GM12878 (cell line): ENCODE data around the gene DHX30. TPM values are rescaled to one million over a fixed set of nuclear protein-coding genes. Genes with fewer than 3 reads are reported as not detected.

Source experiments
- ATAC-seq: fragments of 200-7000 bp; cut with Tn5 transposase; 3 replicates; pipeline ENCODE4 v1.9.1; 2020; ENCODE audit warnings: mild to moderate bottlenecking, moderate library complexity
- BruUV-seq: library from RNA; stranded (reverse); fragments of 400-500 nt; replicated peaks from 2 replicates; lab custom pipeline; 2021; lab: Mats Ljungman, UMichigan
- CTCF ChIA-PET: fragments of 300-600 bp; sonication (Branson Sonifier 250); formaldehyde crosslinking; extraction: SDS; loops from one replicate; lab custom pipeline; 2021; ENCODE audit warnings: inconsistent platforms; lab: Yijun Ruan, JAX
- POLR2A ChIA-PET: fragments of 350-600 bp; formaldehyde crosslinking; extraction: SDS; loops from one replicate; lab custom pipeline; 2021; ENCODE audit warnings: inconsistent platforms; lab: Charles Lee
- RAD21 ChIA-PET: fragments of 300-600 bp; sonication (Branson Sonifier 250); formaldehyde crosslinking; loops from one replicate; lab custom pipeline; 2023; ENCODE audit warnings: antibody characterized with exemption; ENCODE audit not compliant: unreplicated experiment; lab: Charles Lee
- SMC1A ChIA-PET: fragments of 300-600 bp; sonication (Branson Sonifier 250); formaldehyde crosslinking; loops from one replicate; lab custom pipeline; 2023; ENCODE audit not compliant: unreplicated experiment, uncharacterized antibody; lab: Charles Lee
- DNase-seq: peaks from one replicate; pipeline ENCODE4 v3.0.0-alpha.2; 2011; ENCODE audit warnings: low read depth, low spot score
- FAIRE-seq: peaks from 3 replicates; lab custom pipeline; 2011; peaks lifted over from hg19 to GRCh38; lab: Jason Lieb, UNC
- H2AFZ ChIP-seq: 2 replicates; pipeline ENCODE4 v1.6.0; 2011; ENCODE audit warnings: low read depth, low read length, control low read depth; ENCODE audit not compliant: control insufficient read depth
- H3K27ac ChIP-seq: 2 replicates; pipeline ENCODE4 v1.5.1; 2011; ENCODE audit warnings: control low read depth; ENCODE audit not compliant: control insufficient read depth, insufficient read depth
- H3K27me3 ChIP-seq, 2 experiments: replicated peaks in 1 of 2; 2 replicates each; pipeline versions ENCODE4 v1.6.0 to v1.6.1; 2011; ENCODE audit warnings: low read length in 1 of 2; ENCODE audit not compliant: control insufficient read depth in 2 of 2, insufficient read depth in 2 of 2
- H3K36me3 ChIP-seq, 2 experiments: 2 replicates each; pipeline ENCODE4 v1.5.1; 2011; ENCODE audit warnings: low read length in 1 of 2; ENCODE audit not compliant: control insufficient read depth in 2 of 2, insufficient read depth in 2 of 2
- H3K4me1 ChIP-seq: 2 replicates; pipeline ENCODE4 v1.6.1; 2011; ENCODE audit warnings: mild to moderate bottlenecking, low read length, moderate library complexity, mixed read lengths; ENCODE audit not compliant: control insufficient read depth, insufficient read depth
- H3K4me2 ChIP-seq: 2 replicates; pipeline ENCODE4 v1.6.0; 2011; ENCODE audit warnings: control low read depth; ENCODE audit not compliant: control insufficient read depth, insufficient read depth
- H3K4me3 ChIP-seq: fragments of 200-600 bp; sonication (generic); 2 replicates; pipeline ENCODE4 v1.5.1; 2016
- H3K79me2 ChIP-seq: 2 replicates; pipeline ENCODE4 v1.6.0; 2011; ENCODE audit warnings: low read length; ENCODE audit not compliant: control insufficient read depth, insufficient read depth
- H3K9ac ChIP-seq: 2 replicates; pipeline ENCODE4 v1.8.0; 2011; ENCODE audit warnings: low read length, control low read depth, mixed read lengths; ENCODE audit not compliant: control insufficient read depth, insufficient read depth
- H3K9me3 ChIP-seq: replicated peaks from 3 replicates; pipeline ENCODE4 v1.5.1; 2011; ENCODE audit warnings: mild to moderate bottlenecking, low read length; ENCODE audit not compliant: control insufficient read depth, insufficient read depth
- H4K20me1 ChIP-seq: 2 replicates; pipeline ENCODE4 v1.6.0; 2011; ENCODE audit not compliant: control insufficient read depth, insufficient read depth
- CHD1 ChIP-seq: IDR thresholded peaks from 2 replicates; pipeline ENCODE4 v1.6.1; 2012; ENCODE audit warnings: low read depth, low read length, improper control_type of control experiment
- MAX ChIP-seq: IDR thresholded peaks from 2 replicates; pipeline ENCODE4 v1.6.1; 2012; ENCODE audit warnings: low read depth, low read length, improper control_type of control experiment
- MEF2B ChIP-seq: fragments of 450-650 bp; IDR thresholded peaks from 2 replicates; pipeline ENCODE4 v1.6.1; 2018; ENCODE audit warnings: mild to moderate bottlenecking, moderate library complexity; ENCODE audit not compliant: partially characterized antibody, poor library complexity, severe bottlenecking
- NKRF ChIP-seq: fragments of 450-650 bp; conservative IDR thresholded peaks from 2 replicates; pipeline ENCODE4 v1.6.1; 2017; ENCODE audit warnings: mild to moderate bottlenecking, moderate library complexity
- PAX8 ChIP-seq: fragments of 450-650 bp; IDR thresholded peaks from 2 replicates; pipeline ENCODE4 v1.6.1; 2017; ENCODE audit warnings: mild to moderate bottlenecking, moderate library complexity
- PML ChIP-seq: IDR thresholded peaks from 2 replicates; pipeline ENCODE4 v1.6.1; 2012; ENCODE audit warnings: low read length, inconsistent platforms
- SIX5 ChIP-seq: IDR thresholded peaks from 2 replicates; pipeline ENCODE4 v1.6.1; 2011; ENCODE audit warnings: mild to moderate bottlenecking, low read depth, low read length, moderate library complexity; ENCODE audit not compliant: severe bottlenecking
- SKIL ChIP-seq: fragments of 450-650 bp; IDR thresholded peaks from 2 replicates; pipeline ENCODE4 v1.6.1; 2017; ENCODE audit warnings: mild to moderate bottlenecking, low read depth, inconsistent platforms; ENCODE audit not compliant: poor library complexity, severe bottlenecking
- YBX1 ChIP-seq: fragments of 450-650 bp; IDR thresholded peaks from 2 replicates; pipeline ENCODE4 v1.6.1; 2016; ENCODE audit warnings: antibody characterized with exemption
- ZNF207 ChIP-seq: fragments of 450-650 bp; IDR thresholded peaks from 2 replicates; pipeline ENCODE4 v1.6.1; 2014; ENCODE audit warnings: antibody characterized with exemption, mild to moderate bottlenecking, borderline replicate concordance
- ZNF274 ChIP-seq: IDR thresholded peaks from one replicate; pipeline ENCODE4 v1.8.0; 2011; ENCODE audit not compliant: insufficient read length, insufficient read depth
- WGBS: methylation state at CpG from one replicate; pipeline ENCODE4 v1.1.6; 2016; ENCODE audit warnings: low lambda C conversion rate; ENCODE audit not compliant: insufficient replicate concordance, insufficient coverage; ENCODE audit errors: missing lambda C conversion rate; 5-methylcytosine and 5-hydroxymethylcytosine counted together
- in situ Hi-C: fragments of 300-500 bp; cut with MboI; formaldehyde crosslinking; loops from 9 replicates; pipeline ENCODE4 v1.14.3; 2018; ENCODE audit warnings: mixed read lengths
- intact Hi-C: fragments of 100-400 bp; cut with micrococcal nuclease; formaldehyde crosslinking; loops from one replicate; pipeline ENCODE4 v1.14.2; 2022; ENCODE audit not compliant: unreplicated experiment
- polyA plus RNA-seq, 11 experiments: library from polyadenylated mRNA; depleted of rRNA in 4 of 11; unstranded in 6 of 11; stranded (reverse) in 5 of 11; fragments of >200 nt; fragmentation: Nextera tagmentation in 4 of 11; fragmentation: Illumina TruSeq in 1 of 11; extraction: Ambion mirVana in 4 of 11; extraction: Trizol in 1 of 11; gene quantifications; 1 replicate in 1 of 11; 2 replicates in 10 of 11; pipeline versions ENCODE4 v1.2.1 to v1.2.3, GENCODE V29; 2011 to 2016; ENCODE audit warnings: inconsistent platforms in 2 of 11, missing spikeins in 2 of 11, low read depth in 1 of 11
- total RNA-seq, 4 experiments: library from RNA; depleted of rRNA in 3 of 4; stranded (reverse); fragments of >200 nt in 3 of 4; fragmentation: Illumina TruSeq in 1 of 4; extraction: Trizol in 1 of 4; gene quantifications; 2 replicates each; pipeline versions ENCODE4 v1.2.1 to v1.2.3, GENCODE V29; 2013 to 2021

Gene DHX30
- total and polyA plus RNA-seq, 10 of the 15 experiments (the other 5 are each of a cell fraction or from before 2014, with no cell fraction given): 9.5 to 75.3 (median 47.8) TPM

DNA sequence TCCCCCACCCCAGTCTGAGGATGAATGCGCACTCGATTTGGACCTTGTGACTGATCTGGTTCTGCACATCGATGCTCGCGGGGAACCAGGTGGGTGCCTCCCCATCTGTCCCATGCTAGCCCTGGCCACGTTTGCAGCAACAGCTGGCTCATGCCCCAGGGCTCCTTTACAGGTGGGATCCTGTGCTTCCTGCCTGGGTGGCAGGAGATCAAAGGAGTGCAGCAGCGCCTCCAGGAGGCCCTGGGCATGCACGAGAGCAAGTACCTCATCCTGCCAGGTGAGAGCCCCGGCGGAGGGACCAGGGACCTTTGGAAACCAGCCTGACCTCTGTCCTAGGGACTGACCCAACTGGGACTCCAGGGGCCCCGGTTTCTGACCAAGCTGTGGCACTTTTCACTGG lies 44.3 kb downstream of the DHX30 start:
- in situ Hi-C loops (no loop called here), intact Hi-C loops (no loop called here)
- H3K4me1 ChIP-seq: no peaks in the 10 kb centered on the region
- RAD21 ChIA-PET: no interaction called here
- no peak overlapping the region for H3K4me3 ChIP-seq
- H3K27ac ChIP-seq: no peak overlapping the region
- no peaks in the 10 kb centered on the region for H3K79me2 ChIP-seq
- peaks cover 30 to 64% of the 10 kb centered on the region in 2 experiments for H3K36me3 ChIP-seq
- no TSS peak for BruUV-seq
- SMC1A ChIA-PET: no interaction called here
- no peak overlapping the region for H3K4me2 ChIP-seq
- CTCF ChIA-PET: no interaction called here
- POLR2A ChIA-PET: no interaction called here
- no peak overlapping the region for H3K9ac ChIP-seq
- FAIRE-seq (no peak), ATAC-seq (no peak), DNase-seq (no peak)
- H3K9me3 ChIP-seq: no peaks in the 10 kb centered on the region
- no peaks in the 10 kb centered on the region for H3K27me3 ChIP-seq
- H2AFZ ChIP-seq: no peak overlapping the region
- H4K20me1 ChIP-seq: no peaks in the 10 kb centered on the region
- TF ChIP-seq MEF2B: no peak
- TF ChIP-seq ZNF274: no peak
- no peak for TF ChIP-seq MAX
- TF ChIP-seq PAX8: no peak
- no peak for TF ChIP-seq NKRF
- no peak for TF ChIP-seq SKIL
- TF ChIP-seq PML: no peak
- TF ChIP-seq CHD1: no peak
- no peak for TF ChIP-seq YBX1
- TF ChIP-seq ZNF207: no peak
- TF ChIP-seq SIX5: no peak
- TF ChIP-seq, all 136 proteins: peak for 0
- 97% methylated on average over 11 of the region's 11 CpGs for WGBS
